ENCODE measurements around the gene AOX1.
"Not testable (repeated sequence)": the region's sequence is repeated elsewhere in the genome, so short reads cannot be mapped to it uniquely, and the experiment has no call there.

The AOX1 gene

GRCh38 chr2:200705305-200706041, 119.7 kb downstream of the AOX1 start:
- no peak for DNase-seq

DNA sequence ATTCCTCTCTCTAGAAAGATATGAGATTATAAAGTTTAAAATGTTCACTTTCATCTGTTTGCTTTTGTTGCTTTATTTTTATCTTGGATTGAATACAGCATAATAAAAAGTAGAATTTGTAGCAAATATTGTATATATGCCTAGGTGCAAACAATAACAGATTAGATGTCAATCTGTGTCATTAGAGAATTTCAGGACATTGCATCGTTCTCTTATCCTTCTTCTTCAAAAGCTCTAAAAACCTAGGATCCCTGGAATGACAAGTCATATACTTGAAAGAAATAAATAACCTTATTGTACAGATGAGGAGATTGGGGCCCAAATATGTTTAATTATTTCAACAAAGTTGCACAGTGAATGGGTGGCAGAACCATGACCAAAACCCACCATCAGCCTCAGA, 123.1 kb downstream of the AOX1 start:
- DNase-seq = no peak

- peak; percentile 95 for DNase-seq
Measured at GRCh38 chr2:200713003-200713703, 127.3 kb downstream of the AOX1 start.

GRCh38 chr2:200713704-200714064, 127.9 kb downstream of the AOX1 start:
- DNase-seq = no peak

- not testable (repeated sequence) for DNase-seq
Measured at GRCh38 chr2:200715014-200715413, 129.2 kb downstream of the AOX1 start.

GRCh38 chr2:200716386-200716785, 130.6 kb downstream of the AOX1 start:
- DNase-seq = no peak
